KMS-11 (cell line): Measurements from ENCODE around the gene CRYBG3.

ENCODE experiments used
- H2AFZ ChIP-seq: fragments of 200-600 bp; sonication (generic); 2 replicates; pipeline ENCODE4 v1.6.1; 2016; ENCODE audit warnings: antibody characterized with exemption, mixed run types, low read depth
- H3K27ac ChIP-seq: fragments of 200-600 bp; sonication (generic); 2 replicates; pipeline ENCODE4 v1.6.1; 2016; ENCODE audit warnings: mild to moderate bottlenecking, mixed run types
- H3K27me3 ChIP-seq: fragments of 200-600 bp; sonication (generic); 2 replicates; pipeline ENCODE4 v1.6.1; 2017; ENCODE audit warnings: mild to moderate bottlenecking, low read depth, mixed run types, moderate library complexity; ENCODE audit not compliant: insufficient read depth
- H3K36me3 ChIP-seq: fragments of 200-600 bp; sonication (generic); 2 replicates; pipeline ENCODE4 v1.6.1; 2017; ENCODE audit warnings: mild to moderate bottlenecking, mixed run types; ENCODE audit not compliant: insufficient read depth
- H3K4me1 ChIP-seq: fragments of 200-600 bp; sonication (generic); 2 replicates; pipeline ENCODE4 v1.6.1; 2016; ENCODE audit warnings: mild to moderate bottlenecking, low read depth, mixed run types; ENCODE audit not compliant: poor library complexity, severe bottlenecking
- H3K4me2 ChIP-seq: fragments of 200-600 bp; sonication (generic); 2 replicates; pipeline ENCODE4 v1.7.0; 2016; ENCODE audit warnings: mild to moderate bottlenecking, mixed run types
- H3K4me3 ChIP-seq: fragments of 200-600 bp; sonication (generic); IDR thresholded peaks from 2 replicates; pipeline ENCODE4 v1.6.1; 2017; ENCODE audit warnings: low read depth, low read length, mixed read lengths; ENCODE audit not compliant: insufficient read depth
- H3K79me2 ChIP-seq: fragments of 200-600 bp; sonication (generic); 2 replicates; pipeline ENCODE4 v1.6.1; 2016; ENCODE audit warnings: low read depth, mixed run types; ENCODE audit not compliant: insufficient read depth
- H3K9ac ChIP-seq: fragments of 200-600 bp; sonication (generic); 2 replicates; pipeline ENCODE4 v1.6.1; 2016; ENCODE audit warnings: mild to moderate bottlenecking, mixed run types
- H4K20me1 ChIP-seq: fragments of 200-600 bp; sonication (generic); 2 replicates; pipeline ENCODE4 v1.6.1; 2016; ENCODE audit warnings: mild to moderate bottlenecking, mixed run types; ENCODE audit not compliant: insufficient read depth
- CTCF ChIP-seq: fragments of 200-600 bp; sonication (generic); conservative IDR thresholded peaks from 2 replicates; pipeline ENCODE4 v1.6.1; 2017; ENCODE audit warnings: low read depth, mild to moderate bottlenecking, antibody characterized with exemption, low read length, moderate library complexity, mixed read lengths

CRYBG3 gene

GRCh38 chr3:97795951-97796350, 25.9 kb upstream of the CRYBG3 start:
- no peak overlapping the region for H2AFZ ChIP-seq
- peaks cover 3% of the 10 kb centered on the region for H3K4me1 ChIP-seq
- no peak overlapping the region for H3K4me2 ChIP-seq
- H3K27me3 ChIP-seq = no peaks in the 10 kb centered on the region
- no peak for TF ChIP-seq CTCF
- no peak overlapping the region for H3K27ac ChIP-seq
- no peaks in the 10 kb centered on the region for H4K20me1 ChIP-seq
- no peak overlapping the region for H3K4me3 ChIP-seq
- no peaks in the 10 kb centered on the region for H3K36me3 ChIP-seq
- no peak overlapping the region for H3K9ac ChIP-seq
- H3K79me2 ChIP-seq = no peaks in the 10 kb centered on the region

GRCh38 chr3:97804471-97804870, 17.3 kb upstream of the CRYBG3 start:
- Histone ChIP-seq H3K79me2 (no peaks in the 10 kb centered on the region), H3K9ac (no peak overlapping the region), H3K36me3 (no peaks in the 10 kb centered on the region), H3K27ac (no peak overlapping the region), H2AFZ (no peak overlapping the region), H3K4me2 (no peak overlapping the region), H3K4me3 (no peak overlapping the region), H3K4me1 (no peaks in the 10 kb centered on the region), H3K27me3 (no peaks in the 10 kb centered on the region), H4K20me1 (no peaks in the 10 kb centered on the region)
- TF ChIP-seq CTCF = no peak

- Histone ChIP-seq H3K27ac (no peak overlapping the region), H3K27me3 (no peaks in the 10 kb centered on the region), H3K36me3 (no peaks in the 10 kb centered on the region), H4K20me1 (no peaks in the 10 kb centered on the region), H3K9ac (no peak overlapping the region), H3K79me2 (no peaks in the 10 kb centered on the region), H3K4me3 (no peak overlapping the region), H3K4me1 (no peaks in the 10 kb centered on the region), H3K4me2 (no peak overlapping the region), H2AFZ (no peak overlapping the region)
- no peak for TF ChIP-seq CTCF
Observed at GRCh38 chr3:97810779-97811390, 10.9 kb upstream of the CRYBG3 start.

- no peak overlapping the region for H3K27ac ChIP-seq
- no peak overlapping the region for H3K4me2 ChIP-seq
- no peaks in the 10 kb centered on the region for H3K79me2 ChIP-seq
- TF ChIP-seq CTCF = no peak
- no peaks in the 10 kb centered on the region for H4K20me1 ChIP-seq
- no peaks in the 10 kb centered on the region for H3K27me3 ChIP-seq
- no peak overlapping the region for H2AFZ ChIP-seq
- no peak overlapping the region for H3K4me3 ChIP-seq
- H3K36me3 ChIP-seq = no peaks in the 10 kb centered on the region
- no peak overlapping the region for H3K9ac ChIP-seq
- peaks cover 2% of the 10 kb centered on the region for H3K4me1 ChIP-seq
Observed at GRCh38 chr3:97815149-97815917, 6.5 kb upstream of the CRYBG3 start.
